Vagina (tissue), 2 donors: ENCODE results near the gene C4orf54.

ENCODE experiments used
- CTCF ChIP-seq, 3 experiments: fragments of 450-650 bp in 2 of 3; fragments of 200-600 bp in 1 of 3; sonication (generic) in 1 of 3; IDR thresholded peaks; one replicate each; pipeline ENCODE4 v1.5.1; 2017 to 2019; ENCODE audit warnings: antibody characterized with exemption in 3 of 3, mild to moderate bottlenecking in 2 of 3, moderate library complexity in 2 of 3
- POLR2A ChIP-seq, 2 donors: fragments of 450-650 bp; IDR thresholded peaks; one replicate each; pipeline ENCODE4 v1.6.1; 2017; ENCODE audit warnings: antibody characterized with exemption in 2 of 2, mild to moderate bottlenecking in 2 of 2, moderate library complexity in 2 of 2

DNA sequence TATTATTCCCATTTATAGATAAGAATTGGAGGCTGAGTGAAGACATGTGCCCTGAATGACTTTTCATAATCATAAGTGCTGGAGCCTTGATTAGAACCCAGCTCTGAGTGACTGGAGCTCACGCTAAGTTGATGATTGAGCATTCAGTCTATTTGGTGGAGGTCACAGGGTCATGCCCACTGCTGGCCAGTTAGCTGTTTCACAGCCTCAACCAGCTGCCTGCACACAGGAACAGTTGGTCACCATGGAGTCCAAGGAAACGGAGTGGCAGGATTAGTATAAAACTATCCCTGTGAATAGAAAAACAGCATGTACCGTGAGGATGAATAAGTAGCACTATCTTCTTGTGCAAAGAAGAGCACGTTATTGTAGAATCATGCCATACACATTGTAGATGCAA, 1.0 kb upstream of the C4orf54 start:
- TF ChIP-seq POLR2A (IDR thresholded peaks at IDR 0.05) (no peak), CTCF (IDR thresholded peaks at IDR 0.05) (no peak)
